ENCODE results near the gene RPL18.

GRCh38 chr19:48611872-48612271, 7.1 kb downstream of the RPL18 start:
- no peak for TF ChIP-seq CTCF (conservative IDR thresholded peaks at IDR 0.05 in 1 of 2, IDR thresholded peaks at IDR 0.05 in 1 of 2; ENCODE audit: low read depth in 1 of 2, low read length in 2 of 2)
- no peak for TF ChIP-seq EZH2 (IDR thresholded peaks at IDR 0.05; ENCODE audit: low read length, missing control alignments)

Measured in fibroblast of lung (primary cell).